GM12878 (cell line): ENCODE measurements around the gene ZC3H12D. TPM values are rescaled to one million over a fixed set of nuclear protein-coding genes. Genes with fewer than 3 reads are reported as not detected.

Experiments used
- ATAC-seq: fragments of 200-7000 bp; cut with Tn5 transposase; 3 replicates; pipeline ENCODE4 v1.9.1; 2020; ENCODE audit warnings: mild to moderate bottlenecking, moderate library complexity
- BruUV-seq: library from RNA; stranded (reverse); fragments of 400-500 nt; replicated peaks from 2 replicates; lab custom pipeline; 2021; lab: Mats Ljungman, UMichigan
- CTCF ChIA-PET: fragments of 300-600 bp; sonication (Branson Sonifier 250); formaldehyde crosslinking; extraction: SDS; loops from one replicate; lab custom pipeline; 2021; ENCODE audit warnings: inconsistent platforms; lab: Yijun Ruan, JAX
- POLR2A ChIA-PET: fragments of 350-600 bp; formaldehyde crosslinking; extraction: SDS; loops from one replicate; lab custom pipeline; 2021; ENCODE audit warnings: inconsistent platforms; lab: Charles Lee
- RAD21 ChIA-PET: fragments of 300-600 bp; sonication (Branson Sonifier 250); formaldehyde crosslinking; loops from one replicate; lab custom pipeline; 2023; ENCODE audit warnings: antibody characterized with exemption; ENCODE audit not compliant: unreplicated experiment; lab: Charles Lee
- SMC1A ChIA-PET: fragments of 300-600 bp; sonication (Branson Sonifier 250); formaldehyde crosslinking; loops from one replicate; lab custom pipeline; 2023; ENCODE audit not compliant: unreplicated experiment, uncharacterized antibody; lab: Charles Lee
- DNase-seq: peaks from one replicate; pipeline ENCODE4 v3.0.0-alpha.2; 2011; ENCODE audit warnings: low read depth, low spot score
- FAIRE-seq: peaks from 3 replicates; lab custom pipeline; 2011; peaks lifted over from hg19 to GRCh38; lab: Jason Lieb, UNC
- H2AFZ ChIP-seq: 2 replicates; pipeline ENCODE4 v1.6.0; 2011; ENCODE audit warnings: low read depth, low read length, control low read depth; ENCODE audit not compliant: control insufficient read depth
- H3K27ac ChIP-seq: 2 replicates; pipeline ENCODE4 v1.5.1; 2011; ENCODE audit warnings: control low read depth; ENCODE audit not compliant: control insufficient read depth, insufficient read depth
- H3K27me3 ChIP-seq, 2 experiments: replicated peaks in 1 of 2; 2 replicates each; pipeline versions ENCODE4 v1.6.0 to v1.6.1; 2011; ENCODE audit warnings: low read length in 1 of 2; ENCODE audit not compliant: control insufficient read depth in 2 of 2, insufficient read depth in 2 of 2
- H3K36me3 ChIP-seq, 2 experiments: 2 replicates each; pipeline ENCODE4 v1.5.1; 2011; ENCODE audit warnings: low read length in 1 of 2; ENCODE audit not compliant: control insufficient read depth in 2 of 2, insufficient read depth in 2 of 2
- H3K4me1 ChIP-seq: 2 replicates; pipeline ENCODE4 v1.6.1; 2011; ENCODE audit warnings: mild to moderate bottlenecking, low read length, moderate library complexity, mixed read lengths; ENCODE audit not compliant: control insufficient read depth, insufficient read depth
- H3K4me2 ChIP-seq: 2 replicates; pipeline ENCODE4 v1.6.0; 2011; ENCODE audit warnings: control low read depth; ENCODE audit not compliant: control insufficient read depth, insufficient read depth
- H3K4me3 ChIP-seq: fragments of 200-600 bp; sonication (generic); 2 replicates; pipeline ENCODE4 v1.5.1; 2016
- H3K79me2 ChIP-seq: 2 replicates; pipeline ENCODE4 v1.6.0; 2011; ENCODE audit warnings: low read length; ENCODE audit not compliant: control insufficient read depth, insufficient read depth
- H3K9ac ChIP-seq: 2 replicates; pipeline ENCODE4 v1.8.0; 2011; ENCODE audit warnings: low read length, control low read depth, mixed read lengths; ENCODE audit not compliant: control insufficient read depth, insufficient read depth
- H3K9me3 ChIP-seq: replicated peaks from 3 replicates; pipeline ENCODE4 v1.5.1; 2011; ENCODE audit warnings: mild to moderate bottlenecking, low read length; ENCODE audit not compliant: control insufficient read depth, insufficient read depth
- H4K20me1 ChIP-seq: 2 replicates; pipeline ENCODE4 v1.6.0; 2011; ENCODE audit not compliant: control insufficient read depth, insufficient read depth
- BHLHE40 ChIP-seq, 2 experiments: fragments of 450-650 bp in 1 of 2; IDR thresholded peaks; 2 replicates each; pipeline ENCODE4 v1.6.1; 2011 to 2017; ENCODE audit warnings: low read depth in 2 of 2, borderline replicate concordance in 1 of 2, improper control_type of control experiment in 1 of 2, low read length in 1 of 2, mild to moderate bottlenecking in 1 of 2
- CBFB ChIP-seq: IDR thresholded peaks from 2 replicates; pipeline ENCODE4 v1.6.1; 2016; ENCODE audit warnings: antibody characterized with exemption, low read depth
- EZH2 ChIP-seq: IDR thresholded peaks from 2 replicates; pipeline ENCODE4 v1.6.1; 2012; ENCODE audit warnings: low read depth, mild to moderate bottlenecking, control low read depth, inconsistent platforms, low read length, borderline replicate concordance; ENCODE audit not compliant: control insufficient read depth
- FOXK2 ChIP-seq: fragments of 450-650 bp; IDR thresholded peaks from 2 replicates; pipeline ENCODE4 v1.6.1; 2017; ENCODE audit warnings: mild to moderate bottlenecking, moderate library complexity
- JUNB ChIP-seq: IDR thresholded peaks from 2 replicates; pipeline ENCODE4 v1.6.1; 2016; ENCODE audit warnings: antibody characterized with exemption, mild to moderate bottlenecking
- KAT2A ChIP-seq: conservative IDR thresholded peaks from 2 replicates; pipeline ENCODE4 v1.6.1; 2011; ENCODE audit warnings: low read depth, low read length; ENCODE audit not compliant: control insufficient read depth
- MTA3 ChIP-seq: IDR thresholded peaks from 2 replicates; pipeline ENCODE4 v1.6.1; 2012; ENCODE audit warnings: low read length, inconsistent platforms, borderline replicate concordance
- NFXL1 ChIP-seq: fragments of 450-650 bp; IDR thresholded peaks from 2 replicates; pipeline ENCODE4 v1.6.1; 2017; ENCODE audit warnings: antibody characterized with exemption, mild to moderate bottlenecking, borderline replicate concordance
- RAD51 ChIP-seq: fragments of 450-650 bp; IDR thresholded peaks from 2 replicates; pipeline ENCODE4 v1.6.1; 2016; ENCODE audit warnings: moderate library complexity, mild to moderate bottlenecking, inconsistent platforms
- RUNX3 ChIP-seq: IDR thresholded peaks from 2 replicates; pipeline ENCODE4 v1.6.1; 2012; ENCODE audit warnings: low read length, inconsistent platforms
- SUZ12 ChIP-seq: fragments of 200-600 bp; sonication (generic); IDR thresholded peaks from one replicate; pipeline ENCODE4 v1.6.1; 2018; ENCODE audit warnings: antibody characterized with exemption, mild to moderate bottlenecking; ENCODE audit not compliant: unreplicated experiment
- ZZZ3 ChIP-seq: IDR thresholded peaks from 2 replicates; pipeline ENCODE4 v1.6.1; 2011; ENCODE audit warnings: low read depth; ENCODE audit not compliant: control insufficient read depth, insufficient read length
- WGBS: methylation state at CpG from one replicate; pipeline ENCODE4 v1.1.6; 2016; ENCODE audit warnings: low lambda C conversion rate; ENCODE audit not compliant: insufficient replicate concordance, insufficient coverage; ENCODE audit errors: missing lambda C conversion rate; 5-methylcytosine and 5-hydroxymethylcytosine counted together
- in situ Hi-C: fragments of 300-500 bp; cut with MboI; formaldehyde crosslinking; loops from 9 replicates; pipeline ENCODE4 v1.14.3; 2018; ENCODE audit warnings: mixed read lengths
- intact Hi-C: fragments of 100-400 bp; cut with micrococcal nuclease; formaldehyde crosslinking; loops from one replicate; pipeline ENCODE4 v1.14.2; 2022; ENCODE audit not compliant: unreplicated experiment
- polyA plus RNA-seq, 11 experiments: library from polyadenylated mRNA; depleted of rRNA in 4 of 11; unstranded in 6 of 11; stranded (reverse) in 5 of 11; fragments of >200 nt; fragmentation: Nextera tagmentation in 4 of 11; fragmentation: Illumina TruSeq in 1 of 11; extraction: Ambion mirVana in 4 of 11; extraction: Trizol in 1 of 11; gene quantifications; 1 replicate in 1 of 11; 2 replicates in 10 of 11; pipeline versions ENCODE4 v1.2.1 to v1.2.3, GENCODE V29; 2011 to 2016; ENCODE audit warnings: inconsistent platforms in 2 of 11, missing spikeins in 2 of 11, low read depth in 1 of 11
- total RNA-seq, 4 experiments: library from RNA; depleted of rRNA in 3 of 4; stranded (reverse); fragments of >200 nt in 3 of 4; fragmentation: Illumina TruSeq in 1 of 4; extraction: Trizol in 1 of 4; gene quantifications; 2 replicates each; pipeline versions ENCODE4 v1.2.1 to v1.2.3, GENCODE V29; 2013 to 2021
- TF ChIP-seq, protein P1 (sequence below): IDR thresholded peaks from 2 replicates; pipeline ENCODE4 v1.6.1; 2012; ENCODE audit warnings: low read depth, low read length, improper control_type of control experiment
- TF ChIP-seq, protein P2 (sequence below): IDR thresholded peaks from 2 replicates; pipeline ENCODE4 v1.6.1; 2012; ENCODE audit warnings: low read depth, low read length, improper control_type of control experiment

ZC3H12D gene
- total and polyA plus RNA-seq, 10 of the 15 experiments (the other 5 are each of a cell fraction or from before 2014, with no cell fraction given): 1.4 to 29.7 (median 8.8) TPM

DNA sequence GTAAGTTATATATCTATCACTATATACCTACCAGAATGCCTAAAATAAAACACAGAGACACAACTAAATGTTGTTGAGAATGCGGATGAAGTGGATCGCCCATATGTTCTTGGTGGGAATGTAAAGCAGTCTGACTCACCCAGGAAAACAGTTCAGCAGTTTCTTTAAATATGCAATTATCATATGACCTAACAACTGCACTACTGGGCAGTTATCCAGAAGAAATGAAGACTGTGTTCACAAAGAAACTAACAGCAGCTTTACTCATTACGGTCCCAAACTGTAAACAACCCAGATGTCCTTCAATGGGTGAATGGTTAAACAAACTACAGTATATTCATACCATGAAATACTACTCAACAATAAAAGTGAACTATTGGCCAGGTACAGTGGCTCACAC, 14.3 kb upstream of the ZC3H12D start:
- H3K27me3 ChIP-seq: no peaks in the 10 kb centered on the region
- BruUV-seq: no TSS peak
- no peaks in the 10 kb centered on the region for H3K36me3 ChIP-seq
- no peaks in the 10 kb centered on the region for H3K79me2 ChIP-seq
- H3K27ac ChIP-seq: no peak overlapping the region
- WGBS: 47% methylated on average over 3 of the region's 3 CpGs
- peaks cover 31% of the 10 kb centered on the region for H3K4me1 ChIP-seq
- H3K9me3 ChIP-seq: no peaks in the 10 kb centered on the region
- no peak overlapping the region for H2AFZ ChIP-seq
- intact Hi-C loops: no loop called here
- TF ChIP-seq RAD51 (no peak), ZZZ3 (no peak), FOXK2 (no peak), MTA3 (no peak)
- no peak for FAIRE-seq
- H3K9ac ChIP-seq: no peak overlapping the region
- no peak overlapping the region for H3K4me3 ChIP-seq
- no peak overlapping the region for H3K4me2 ChIP-seq
- in situ Hi-C loops: no loop called here
- no peak for ATAC-seq
- H4K20me1 ChIP-seq: no peaks in the 10 kb centered on the region
- ChIA-PET SMC1A (interaction anchor here (1.0 to 1.2 kb wide), 2 partner anchors 9 to 18 kb away, joined by 3 to 5 read pairs; no protein-coding TSS in a partner anchor), POLR2A (interaction anchor here (1.4 kb wide), 1 partner anchor 9 kb away, joined by 4 read pairs; no protein-coding TSS in a partner anchor), CTCF (interaction anchor here (1.1 to 1.5 kb wide), 3 partner anchors 9 to 18 kb away, joined by 3 to 5 read pairs (median 4); no protein-coding TSS in a partner anchor), RAD21 (interaction anchor here (0.6 to 0.9 kb wide), 2 partner anchors 18 to 165 kb away, joined by 4 read pairs; no protein-coding TSS in a partner anchor)
- DNase-seq: no peak

- CTCF ChIA-PET: interaction anchor here (0.9 to 5.2 kb wide), 3 partner anchors 14 to 24 kb away, joined by 3 to 54 read pairs (median 5); no protein-coding TSS in a partner anchor
- RAD21 ChIA-PET: interaction anchor here (1.2 to 1.6 kb wide), 4 partner anchors 8 to 49 kb away, joined by 4 to 7 read pairs (median 4); partner anchors contain the start of gene PPIL4
- ATAC-seq (no peak), DNase-seq (no peak), FAIRE-seq (no peak)
- BruUV-seq: no TSS peak
- Histone ChIP-seq H3K4me2 (no peak overlapping the region; the same call in 1 of the 2 replicates), H3K36me3 (no peaks in the 10 kb centered on the region), H3K27ac (no peak overlapping the region), H3K27me3 (no peaks in the 10 kb centered on the region), H3K9ac (no peak overlapping the region), H3K79me2 (no peaks in the 10 kb centered on the region), H2AFZ (no peak overlapping the region), H3K9me3 (no peaks in the 10 kb centered on the region), H4K20me1 (no peaks in the 10 kb centered on the region), H3K4me1 (peaks cover 32% of the 10 kb centered on the region), H3K4me3 (no peak overlapping the region)
- 50% methylated on average over 2 of the region's 2 CpGs for WGBS
- POLR2A ChIA-PET: interaction anchor here (1.3 kb wide), 1 partner anchor 8 kb away, joined by 6 read pairs; no protein-coding TSS in a partner anchor
- SMC1A ChIA-PET: interaction anchor here (1.1 to 4.0 kb wide), 5 partner anchors 11 to 29 kb away, joined by 4 to 40 read pairs (median 23); no protein-coding TSS in a partner anchor
- in situ Hi-C loops (no loop called here), intact Hi-C loops (no loop called here)
- TF ChIP-seq RUNX3: no peak
- TF ChIP-seq BHLHE40 (IDR thresholded peaks at IDR 0.05; ENCODE audit: borderline replicate concordance in 1 of 2, low read depth in 2 of 2, low read length in 1 of 2): no peak
- TF ChIP-seq NFXL1: no peak
- TF ChIP-seq, protein P1, sequence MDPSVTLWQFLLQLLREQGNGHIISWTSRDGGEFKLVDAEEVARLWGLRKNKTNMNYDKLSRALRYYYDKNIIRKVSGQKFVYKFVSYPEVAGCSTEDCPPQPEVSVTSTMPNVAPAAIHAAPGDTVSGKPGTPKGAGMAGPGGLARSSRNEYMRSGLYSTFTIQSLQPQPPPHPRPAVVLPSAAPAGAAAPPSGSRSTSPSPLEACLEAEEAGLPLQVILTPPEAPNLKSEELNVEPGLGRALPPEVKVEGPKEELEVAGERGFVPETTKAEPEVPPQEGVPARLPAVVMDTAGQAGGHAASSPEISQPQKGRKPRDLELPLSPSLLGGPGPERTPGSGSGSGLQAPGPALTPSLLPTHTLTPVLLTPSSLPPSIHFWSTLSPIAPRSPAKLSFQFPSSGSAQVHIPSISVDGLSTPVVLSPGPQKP: no peak
- TF ChIP-seq JUNB: no peak
- TF ChIP-seq EZH2: no peak
- no peak for TF ChIP-seq CBFB
- TF ChIP-seq SUZ12: no peak
- TF ChIP-seq, protein P2, sequence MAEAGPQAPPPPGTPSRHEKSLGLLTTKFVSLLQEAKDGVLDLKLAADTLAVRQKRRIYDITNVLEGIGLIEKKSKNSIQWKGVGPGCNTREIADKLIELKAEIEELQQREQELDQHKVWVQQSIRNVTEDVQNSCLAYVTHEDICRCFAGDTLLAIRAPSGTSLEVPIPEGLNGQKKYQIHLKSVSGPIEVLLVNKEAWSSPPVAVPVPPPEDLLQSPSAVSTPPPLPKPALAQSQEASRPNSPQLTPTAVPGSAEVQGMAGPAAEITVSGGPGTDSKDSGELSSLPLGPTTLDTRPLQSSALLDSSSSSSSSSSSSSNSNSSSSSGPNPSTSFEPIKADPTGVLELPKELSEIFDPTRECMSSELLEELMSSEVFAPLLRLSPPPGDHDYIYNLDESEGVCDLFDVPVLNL: no peak
- TF ChIP-seq KAT2A: no peak
These were observed 12.6 kb upstream of the ZC3H12D start for GRCh38 chr6:149497365-149497764.
